Liver (tissue), 3 donors: ENCODE data around the gene TMOD2.

Source experiments
- CTCF ChIP-seq: fragments of 150-350 bp; IDR thresholded peaks from 2 replicates; pipeline ENCODE4 v1.5.1; 2017; ENCODE audit warnings: improper control_type of control experiment, low read depth, low read length; ENCODE audit not compliant: missing input control
- MAX ChIP-seq: IDR thresholded peaks from 2 replicates; pipeline ENCODE4 v1.6.1; 2016; ENCODE audit warnings: antibody characterized with exemption
- RAD21 ChIP-seq, 2 donors: IDR thresholded peaks; 2 replicates each; pipeline ENCODE4 v1.6.1; 2016; ENCODE audit warnings: antibody characterized with exemption in 2 of 2, mild to moderate bottlenecking in 2 of 2
- RXRA ChIP-seq, 2 donors: IDR thresholded peaks; 2 replicates each; pipeline ENCODE4 v1.6.1; 2017 to 2018; ENCODE audit warnings: antibody characterized with exemption in 2 of 2, mild to moderate bottlenecking in 1 of 2
- SP1 ChIP-seq: IDR thresholded peaks from 2 replicates; pipeline ENCODE4 v1.6.1; 2018; ENCODE audit warnings: antibody characterized with exemption, mild to moderate bottlenecking
- donor health status: healthy.
- donor health status: healthy.

GRCh38 chr15:51775967-51776816 lies 24.8 kb downstream of the TMOD2 start:
- TF ChIP-seq MAX (no peak), SP1 (no peak), CTCF (peak; percentile 87), RXRA (IDR thresholded peaks at IDR 0.05) (no peak), RAD21 (IDR thresholded peaks at IDR 0.05) (peak; percentile 96 to 98)
